GM12892 (cell line): ENCODE results near the gene CACNA1C.
"Not testable (repeated sequence)": the region's sequence is repeated elsewhere in the genome, so short reads cannot be mapped to it uniquely, and the experiment has no call there.

Experiments used
- DNase-seq: peaks from one replicate; pipeline ENCODE4 v3.0.0; 2011; ENCODE audit not compliant: insufficient read length
- FAIRE-seq: peaks from 2 replicates; lab custom pipeline; 2011; peaks lifted over from hg19 to GRCh38; lab: Jason Lieb, UNC
- POLR2A ChIP-seq: IDR thresholded peaks from 2 replicates; pipeline ENCODE4 v1.6.1; 2011; ENCODE audit warnings: low read depth, low read length, control low read depth
- POLR2AphosphoS5 ChIP-seq: IDR thresholded peaks from 2 replicates; pipeline ENCODE4 v1.6.1; 2011; ENCODE audit warnings: low read depth, low read length, control low read depth
- TAF1 ChIP-seq: IDR thresholded peaks from 2 replicates; pipeline ENCODE4 v1.6.1; 2011; ENCODE audit warnings: low read depth, mild to moderate bottlenecking, control low read depth, low read length, borderline replicate concordance

The CACNA1C gene

DNA sequence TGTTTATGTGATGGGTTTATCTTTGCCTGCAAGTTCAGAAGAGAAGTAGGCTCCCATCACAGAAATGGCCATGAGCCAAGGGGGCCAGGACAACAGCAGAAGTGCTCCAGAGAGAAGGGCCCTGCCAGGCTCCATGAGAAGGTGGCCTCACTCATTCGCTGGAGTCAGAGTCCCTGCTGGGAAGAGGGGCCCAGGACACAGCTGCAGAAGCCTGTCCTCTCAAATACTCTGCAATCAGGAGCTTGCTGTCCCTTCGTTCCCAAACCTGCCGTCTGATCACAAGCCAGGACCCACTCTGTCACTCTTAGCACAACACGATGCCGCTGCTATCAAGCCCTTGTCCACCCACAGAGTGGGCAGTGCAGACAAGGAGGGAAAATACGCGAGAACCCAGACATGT lies 435.8 kb downstream of the CACNA1C start:
- no peak for FAIRE-seq
- TF ChIP-seq POLR2A: no peak
- TF ChIP-seq TAF1: no peak
- TF ChIP-seq POLR2AphosphoS5: no peak

DNA sequence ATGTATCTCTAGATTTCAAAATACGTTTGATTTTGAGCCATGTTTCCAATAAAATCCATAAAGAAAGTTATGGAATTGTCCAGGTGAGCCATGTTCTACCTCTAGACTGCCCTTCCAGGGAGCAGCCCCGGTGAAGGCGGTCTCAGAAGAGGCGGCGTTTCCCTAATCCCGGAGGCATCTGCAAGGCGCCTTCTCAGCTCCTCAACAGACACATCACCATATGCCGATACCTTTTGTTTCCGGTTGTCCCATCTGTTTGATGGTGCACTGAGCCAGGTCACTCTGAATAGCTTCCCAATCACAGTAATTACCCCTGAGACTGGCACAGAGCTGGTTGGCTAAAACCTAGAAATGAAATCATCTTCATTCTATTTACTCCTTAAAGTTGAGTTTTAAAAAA lies 436.5 kb downstream of the CACNA1C start:
- TF ChIP-seq POLR2A (no peak), TAF1 (no peak), POLR2AphosphoS5 (no peak)
- DNase-seq (no peak), FAIRE-seq (no peak)

More for the DNA sequence above, 435.8 kb downstream of the CACNA1C start:
- no peak for DNase-seq

DNA sequence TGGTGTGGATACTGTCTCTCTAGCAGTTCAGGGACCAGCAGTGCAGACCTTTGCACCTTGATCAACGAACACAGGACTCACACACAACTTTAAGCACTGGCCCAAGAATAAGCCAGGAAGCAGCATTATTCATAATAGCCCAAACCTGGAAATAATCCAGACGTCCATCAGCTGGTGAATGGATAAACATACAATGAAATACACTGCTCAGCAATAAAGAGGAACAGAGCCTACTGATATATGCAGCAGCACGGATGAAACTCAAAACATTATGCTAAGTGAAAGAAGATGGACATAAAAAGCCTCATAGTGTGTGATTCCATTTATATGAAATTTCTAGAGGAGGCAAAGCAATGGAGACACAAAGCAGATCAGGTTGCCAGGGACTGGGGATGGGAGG lies 438.0 kb downstream of the CACNA1C start:
- no peak for TF ChIP-seq POLR2AphosphoS5
- TF ChIP-seq POLR2A: no peak
- no peak for TF ChIP-seq TAF1
- no peak for DNase-seq
- FAIRE-seq: no peak

DNA sequence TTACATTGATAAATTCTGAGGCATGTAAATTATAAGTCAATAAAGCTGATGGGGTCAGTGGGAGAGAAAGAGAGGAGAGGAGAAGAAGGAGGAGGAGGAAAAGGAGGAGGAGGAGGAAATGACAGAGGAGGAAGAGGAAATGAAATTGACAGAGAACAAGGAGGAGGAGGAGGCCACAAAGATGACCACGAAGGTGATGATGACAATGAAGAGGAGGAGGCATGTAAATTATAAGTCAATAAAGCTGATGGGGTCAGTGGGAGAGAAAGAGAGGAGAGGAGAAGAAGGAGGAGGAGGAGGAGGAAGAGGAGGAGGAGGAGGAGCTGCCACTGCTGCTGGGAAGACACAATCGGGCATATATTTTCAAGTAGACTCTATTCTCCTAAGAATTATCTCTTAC lies 438.6 kb downstream of the CACNA1C start:
- FAIRE-seq, DNase-seq: not testable (repeated sequence)

DNA sequence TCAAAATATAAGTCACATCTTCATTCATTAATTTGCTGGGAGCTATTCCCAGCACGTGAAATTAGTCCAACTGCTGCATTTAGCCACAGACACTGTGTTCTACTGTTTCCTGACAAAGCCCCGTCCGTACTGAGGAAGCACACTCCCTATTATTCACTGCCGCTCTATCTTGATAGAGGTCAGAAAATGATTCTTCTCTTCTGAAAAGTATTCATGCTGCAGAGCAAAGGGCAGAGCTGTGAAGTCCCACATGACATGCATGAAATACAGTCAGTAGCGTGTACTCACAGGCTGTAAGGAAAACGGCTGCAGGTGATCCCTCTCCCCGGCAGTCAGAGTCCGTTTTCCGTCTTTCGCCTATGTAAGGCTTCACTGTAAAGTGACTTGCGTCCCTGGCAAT lies 439.4 kb downstream of the CACNA1C start:
- DNase-seq (no peak), FAIRE-seq (no peak)
- TF ChIP-seq POLR2AphosphoS5 (no peak), POLR2A (no peak), TAF1 (no peak)

DNA sequence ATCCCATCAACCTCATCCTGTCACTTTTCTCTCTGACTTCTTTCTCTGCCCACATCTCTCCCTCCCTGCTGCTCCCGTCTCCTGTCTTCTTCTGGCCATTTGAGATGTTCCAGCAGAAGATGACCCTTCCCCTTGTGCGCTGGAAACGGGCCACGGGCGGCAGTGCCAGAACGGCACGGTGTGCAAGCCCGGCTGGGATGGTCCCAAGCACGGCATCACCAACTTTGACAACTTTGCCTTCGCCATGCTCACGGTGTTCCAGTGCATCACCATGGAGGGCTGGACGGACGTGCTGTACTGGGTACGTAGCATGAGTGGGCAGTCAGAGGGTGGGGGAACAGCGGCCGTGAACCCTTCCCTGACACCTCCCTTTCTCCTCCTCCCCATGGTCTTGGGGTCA lies 440.3 kb downstream of the CACNA1C start:
- no peak for DNase-seq
- FAIRE-seq: no peak
- TF ChIP-seq TAF1 (no peak), POLR2AphosphoS5 (no peak), POLR2A (no peak)

DNA sequence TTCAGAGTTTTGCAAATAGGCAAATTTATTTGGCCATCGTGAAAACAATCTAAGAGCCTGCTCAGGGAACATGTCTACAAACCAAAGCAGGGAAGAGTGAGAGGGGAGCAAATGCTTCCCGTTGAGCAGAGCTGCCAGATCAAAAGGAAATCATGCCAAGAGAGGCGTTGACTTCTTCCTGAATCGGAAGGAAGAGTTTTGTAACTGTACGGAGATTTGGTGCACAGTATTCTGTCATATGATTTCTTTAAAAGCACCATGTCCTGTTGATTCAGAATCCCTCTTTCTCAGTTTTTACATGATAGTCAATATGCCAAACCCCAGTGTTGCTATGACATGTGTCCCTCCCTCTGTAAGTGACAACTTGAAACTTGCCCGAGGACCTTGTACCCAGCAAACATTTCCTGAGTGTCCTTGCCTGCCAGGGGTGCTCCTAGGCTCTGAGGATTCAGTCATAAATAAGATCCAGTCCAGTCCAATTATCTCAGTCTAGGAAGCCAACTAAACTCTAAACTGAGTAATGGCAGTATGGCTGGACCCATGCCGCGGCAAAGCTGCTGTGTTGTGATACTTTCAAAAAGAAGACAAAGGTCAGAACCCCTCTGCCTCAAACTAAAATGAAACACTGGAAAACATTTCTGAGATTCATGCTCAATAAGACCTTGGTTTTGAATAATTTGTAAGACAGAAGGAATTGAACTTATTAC lies 441.9 kb downstream of the CACNA1C start:
- FAIRE-seq: no peak
- no peak for DNase-seq
- TF ChIP-seq TAF1: no peak
- no peak for TF ChIP-seq POLR2AphosphoS5
- no peak for TF ChIP-seq POLR2A

DNA sequence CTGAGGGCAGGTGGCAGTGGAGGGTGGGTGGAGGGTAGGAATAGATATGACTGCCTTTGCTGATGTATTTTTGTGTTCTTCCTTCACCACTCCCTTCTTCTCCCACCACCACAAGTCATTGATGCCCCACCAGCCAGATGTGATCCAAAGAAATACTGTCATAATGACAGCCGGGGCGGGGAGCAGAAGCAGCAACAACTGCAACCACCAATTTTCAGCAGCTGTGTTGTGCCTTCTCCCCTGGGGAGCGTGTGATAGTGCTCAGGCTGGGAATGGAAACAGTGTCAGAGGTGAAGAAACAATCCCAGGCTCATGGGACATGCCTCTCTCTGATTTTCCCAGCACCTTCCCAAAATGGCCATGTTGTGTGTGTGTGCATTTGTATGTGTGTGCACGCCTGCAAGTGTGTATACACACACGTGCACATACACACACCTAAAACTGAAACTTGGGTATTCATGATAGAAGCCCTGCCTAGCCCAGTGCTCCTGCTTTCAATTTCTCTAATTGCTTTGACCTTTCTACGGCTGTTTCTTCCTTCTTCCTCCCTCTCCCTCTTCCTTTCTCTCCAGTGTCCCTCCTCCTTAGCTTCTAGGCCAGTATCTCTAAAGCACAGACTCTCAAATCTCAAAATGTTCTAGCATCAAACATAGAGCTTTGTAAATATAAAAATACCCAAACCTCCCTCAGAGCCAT lies 442.8 kb downstream of the CACNA1C start:
- FAIRE-seq (no peak), DNase-seq (no peak)
- no peak for TF ChIP-seq POLR2A
- no peak for TF ChIP-seq TAF1
- TF ChIP-seq POLR2AphosphoS5: no peak

DNA sequence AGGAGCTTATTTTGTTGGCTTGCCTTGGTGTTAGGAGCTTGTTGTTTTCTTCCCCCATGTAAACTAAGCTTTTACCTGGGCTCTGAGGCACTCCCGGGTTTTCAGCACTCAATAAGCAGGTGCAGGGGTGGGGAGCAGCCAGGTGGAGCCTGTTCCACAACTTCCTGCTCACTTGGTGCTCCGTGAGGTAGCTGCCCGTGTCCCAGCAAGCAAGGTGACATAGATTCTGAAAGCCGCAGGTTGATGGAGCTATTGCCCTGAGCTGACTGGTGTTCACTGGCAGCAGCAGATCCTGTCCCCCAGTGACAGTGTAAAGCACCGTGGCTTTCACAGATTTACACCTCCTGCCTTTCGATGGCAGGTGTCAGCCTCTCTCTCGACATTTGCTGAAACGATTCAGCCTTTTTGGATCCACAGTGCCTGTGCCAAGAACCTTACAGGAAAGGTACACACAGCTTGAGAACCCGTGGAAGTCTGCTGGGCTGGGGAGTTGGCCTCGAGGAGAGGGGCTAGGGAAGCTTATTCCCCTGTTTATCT lies 446.2 kb downstream of the CACNA1C start:
- DNase-seq (no peak), FAIRE-seq (no peak)
- TF ChIP-seq TAF1 (no peak), POLR2A (no peak), POLR2AphosphoS5 (no peak)

DNA sequence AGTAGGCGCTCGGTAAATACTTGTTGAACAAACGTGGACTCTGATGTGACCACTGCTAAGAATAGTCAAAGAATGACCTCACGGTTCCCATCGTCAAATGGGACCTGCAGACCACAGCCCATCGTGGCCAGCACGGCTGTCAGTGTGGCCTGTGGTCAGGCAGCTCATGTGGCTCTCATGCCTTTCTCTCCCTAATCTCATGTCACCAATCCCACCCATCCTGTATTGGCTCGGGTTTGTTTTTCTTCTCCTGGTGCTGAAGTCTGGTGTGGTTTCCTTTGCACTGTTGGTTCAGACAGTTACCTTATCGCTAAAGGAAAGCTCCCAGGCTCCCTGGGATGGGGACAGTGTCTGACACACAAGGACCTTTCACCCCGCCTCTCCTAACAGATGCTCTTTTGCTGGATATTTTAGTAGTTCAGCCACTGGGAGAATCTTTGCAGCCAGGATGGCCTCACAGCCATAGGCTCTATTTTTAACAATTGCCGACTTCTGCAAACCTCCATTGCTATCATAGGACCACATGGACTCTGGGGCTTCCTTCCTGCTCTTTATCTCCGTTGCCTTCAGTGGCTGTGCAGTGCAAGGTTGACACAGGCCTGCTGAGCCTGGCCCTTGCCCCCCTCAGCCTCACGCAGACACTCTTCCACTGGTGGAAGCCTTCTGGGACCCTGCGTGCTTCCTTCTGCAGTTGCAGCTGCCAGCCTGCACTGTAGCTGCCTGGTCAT lies 448.8 kb downstream of the CACNA1C start:
- TF ChIP-seq POLR2A: no peak
- no peak for TF ChIP-seq TAF1
- TF ChIP-seq POLR2AphosphoS5: no peak
- DNase-seq (no peak), FAIRE-seq (no peak)

DNA sequence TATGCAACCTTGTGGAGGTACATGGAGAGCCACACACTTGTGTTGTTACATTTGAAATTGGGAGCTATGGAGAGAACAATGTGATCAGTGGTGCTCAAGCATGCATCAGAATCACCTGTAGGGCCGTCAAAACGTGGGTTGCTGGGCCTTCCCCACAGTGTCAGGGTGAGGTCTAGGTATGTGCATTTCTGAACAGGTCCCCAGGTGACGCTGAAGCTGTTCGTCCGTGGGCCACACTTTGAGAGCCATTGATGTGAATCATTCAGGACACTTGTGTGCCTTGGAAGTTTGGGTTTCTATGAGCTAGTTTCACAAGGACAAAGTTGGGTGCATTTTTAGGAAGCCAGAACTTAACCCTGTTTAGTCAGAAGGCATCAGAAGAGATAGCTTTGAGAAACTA lies 450.2 kb downstream of the CACNA1C start:
- no peak for DNase-seq
- TF ChIP-seq TAF1 (no peak), POLR2AphosphoS5 (no peak), POLR2A (no peak)
- FAIRE-seq: no peak
